Measurements from ENCODE around the gene DYDC1. TPM values are rescaled to one million over a fixed set of nuclear protein-coding genes. Genes with fewer than 3 reads are reported as not detected.

DYDC1 gene
- polyA plus RNA-seq, 1 of the 3 experiments (the other 2 are of a cell fraction) = not detected

- Histone ChIP-seq H3K9ac (no peak overlapping the region), H3K4me1 (ENCODE audit: control insufficient read depth in 1 of 2, insufficient read depth in 2 of 2, low read depth in 1 of 2, low read length in 1 of 2) (no peaks in the 10 kb centered on the region), H3K36me3 (replicated peaks in 1 of 2; ENCODE audit: control insufficient read depth in 1 of 2, insufficient read depth in 2 of 2, low read length in 1 of 2) (no peaks in the 10 kb centered on the region), H4K20me1 (ENCODE audit: insufficient read depth) (no peaks in the 10 kb centered on the region), H3K4me2 (no peak overlapping the region), H3K27ac (ENCODE audit: low read depth in 2 of 2, low read length in 1 of 2) (no peak overlapping the region), H3K4me3 (ENCODE audit: low read depth in 2 of 2, low read length in 1 of 2) (no peak overlapping the region), H2AFZ (ENCODE audit: low read depth) (no peak overlapping the region), H3K79me2 (ENCODE audit: insufficient read depth) (no peaks in the 10 kb centered on the region), H3K9me3 (no peaks in the 10 kb centered on the region), H3F3A (replicated peaks; ENCODE audit: insufficient read depth) (no peaks in the 10 kb centered on the region), H3K27me3 (ENCODE audit: insufficient read depth) (no peaks in the 10 kb centered on the region), H3K9me2 (no peaks in the 10 kb centered on the region)
- CTCF ChIA-PET = no interaction called here
- no peak for DNase-seq
- 31% methylated on average over 1 of the region's 1 CpG for WGBS (ENCODE audit: low lambda C conversion rate)
- TF ChIP-seq USF2 (IDR thresholded peaks at IDR 0.05; ENCODE audit: borderline replicate concordance, low read depth, low read length) (no peak), MXI1 (IDR thresholded peaks at IDR 0.05; ENCODE audit: low read depth, low read length) (no peak)
- POLR2A ChIA-PET = no interaction called here
Observed at GRCh38 chr10:80322711-80323110, 33.8 kb downstream of the DYDC1 start.

- ChIA-PET CTCF (no interaction called here), POLR2A (no interaction called here)
- Histone ChIP-seq H3K79me2 (ENCODE audit: insufficient read depth) (no peaks in the 10 kb centered on the region), H4K20me1 (ENCODE audit: insufficient read depth) (no peaks in the 10 kb centered on the region), H3K27me3 (ENCODE audit: insufficient read depth) (no peaks in the 10 kb centered on the region), H3K4me3 (ENCODE audit: low read depth in 2 of 2, low read length in 1 of 2) (no peak overlapping the region), H3K27ac (ENCODE audit: low read depth in 2 of 2, low read length in 1 of 2) (no peak overlapping the region), H3K9me3 (no peaks in the 10 kb centered on the region), H3F3A (replicated peaks; ENCODE audit: insufficient read depth) (no peaks in the 10 kb centered on the region), H3K4me1 (ENCODE audit: control insufficient read depth in 1 of 2, insufficient read depth in 2 of 2, low read depth in 1 of 2, low read length in 1 of 2) (no peaks in the 10 kb centered on the region), H3K9me2 (no peaks in the 10 kb centered on the region), H3K9ac (no peak overlapping the region), H3K36me3 (replicated peaks in 1 of 2; ENCODE audit: control insufficient read depth in 1 of 2, insufficient read depth in 2 of 2, low read length in 1 of 2) (no peaks in the 10 kb centered on the region), H3K4me2 (no peak overlapping the region), H2AFZ (ENCODE audit: low read depth) (no peak overlapping the region)
- DNase-seq = no peak
- 40% methylated on average over 2 of the region's 2 CpGs for WGBS (ENCODE audit: low lambda C conversion rate)
- TF ChIP-seq JUND (IDR thresholded peaks at IDR 0.05) = no peak
- TF ChIP-seq FOXM1 (IDR thresholded peaks at IDR 0.05; ENCODE audit: low read depth) = no peak
- TF ChIP-seq NFIC (IDR thresholded peaks at IDR 0.05; ENCODE audit: borderline replicate concordance) = no peak
- no peak for TF ChIP-seq CHD2 (IDR thresholded peaks at IDR 0.05; ENCODE audit: low read length, partially characterized antibody)
- no peak for TF ChIP-seq ELF1 (IDR thresholded peaks at IDR 0.05)
- no peak for TF ChIP-seq RXRA (IDR thresholded peaks at IDR 0.05; ENCODE audit: borderline replicate concordance, low read depth)
- TF ChIP-seq GABPA (IDR thresholded peaks at IDR 0.05; ENCODE audit: low read depth) = no peak
- no peak for TF ChIP-seq YY1 (IDR thresholded peaks at IDR 0.05; ENCODE audit: low read depth)
- TF ChIP-seq ZBTB33 (IDR thresholded peaks at IDR 0.05; ENCODE audit: borderline replicate concordance, low read depth) = no peak
- no peak for TF ChIP-seq RAD21 (IDR thresholded peaks at IDR 0.05; ENCODE audit: low read length)
- no peak for TF ChIP-seq SIN3A (IDR thresholded peaks at IDR 0.05; ENCODE audit: borderline replicate concordance, low read depth, low read length)
- TF ChIP-seq MXI1 (IDR thresholded peaks at IDR 0.05; ENCODE audit: low read depth, low read length) = no peak
- no peak for TF ChIP-seq EP300 (IDR thresholded peaks at IDR 0.05; ENCODE audit: borderline replicate concordance in 1 of 2, low read depth in 1 of 2, low read length in 1 of 2)
- no peak for TF ChIP-seq TEAD4 (IDR thresholded peaks at IDR 0.05; ENCODE audit: borderline replicate concordance, insufficient read depth)
- no peak for TF ChIP-seq USF2 (IDR thresholded peaks at IDR 0.05; ENCODE audit: borderline replicate concordance, low read depth, low read length)
- TF ChIP-seq IRF3 (IDR thresholded peaks at IDR 0.05; ENCODE audit: low read depth, low read length) = no peak
- no peak for TF ChIP-seq TAF1 (IDR thresholded peaks at IDR 0.05; ENCODE audit: borderline replicate concordance, low read depth, low read length)
Observed at GRCh38 chr10:80322158-80322557, 34.4 kb downstream of the DYDC1 start.
